Ishikawa (cell line): Measurements from ENCODE around the gene C10orf62.

ENCODE experiments used
- CEBPB ChIP-seq: IDR thresholded peaks from 2 replicates; pipeline ENCODE4 v1.6.1; 2012
- CREB1 ChIP-seq: IDR thresholded peaks from 2 replicates; pipeline ENCODE4 v1.6.1; 2012; ENCODE audit warnings: low read depth
- EGR1 ChIP-seq: IDR thresholded peaks from 2 replicates; pipeline ENCODE4 v1.6.1; 2012
- EP300 ChIP-seq: IDR thresholded peaks from 2 replicates; pipeline ENCODE4 v1.6.1; 2012; ENCODE audit warnings: borderline replicate concordance
- FOXM1 ChIP-seq: IDR thresholded peaks from 2 replicates; pipeline ENCODE4 v1.6.1; 2012; ENCODE audit warnings: low read depth, borderline replicate concordance
- MAX ChIP-seq: IDR thresholded peaks from 2 replicates; pipeline ENCODE4 v1.6.1; 2012
- NFIC ChIP-seq: IDR thresholded peaks from 2 replicates; pipeline ENCODE4 v1.6.1; 2012
- RAD21 ChIP-seq: IDR thresholded peaks from 2 replicates; pipeline ENCODE4 v1.6.1; 2012; ENCODE audit warnings: low read depth
- REST ChIP-seq: IDR thresholded peaks from 2 replicates; pipeline ENCODE4 v1.6.1; 2012; ENCODE audit warnings: low read depth, mild to moderate bottlenecking
- TAF1 ChIP-seq: IDR thresholded peaks from 2 replicates; pipeline ENCODE4 v1.6.1; 2012; ENCODE audit warnings: low read depth, mild to moderate bottlenecking
- TCF12 ChIP-seq: IDR thresholded peaks from 2 replicates; pipeline ENCODE4 v1.6.1; 2012; ENCODE audit warnings: low read depth
- USF1 ChIP-seq: IDR thresholded peaks from 2 replicates; pipeline ENCODE4 v1.6.1; 2012
- YY1 ChIP-seq: IDR thresholded peaks from 2 replicates; pipeline ENCODE4 v1.6.1; 2012; ENCODE audit warnings: low read depth
- ZBTB7A ChIP-seq: IDR thresholded peaks from 2 replicates; pipeline ENCODE4 v1.6.1; 2012; ENCODE audit warnings: low read depth

- TF ChIP-seq EP300 (no peak), EGR1 (no peak), TAF1 (no peak), NFIC (no peak), REST (no peak), CEBPB (no peak), ZBTB7A (no peak), MAX (no peak), RAD21 (no peak), TCF12 (no peak), USF1 (no peak), YY1 (no peak), FOXM1 (no peak), CREB1 (no peak)
These were observed 24.7 kb upstream of the C10orf62 start for GRCh38 chr10:97564776-97565175.
